GM23248 (cell line): ENCODE data around the gene VIPR2.

Source experiments
- EZH2 ChIP-seq: fragments of 200-600 bp; sonication (generic); IDR thresholded peaks from 2 replicates; pipeline ENCODE4 v1.6.1; 2018; ENCODE audit warnings: antibody characterized with exemption, mild to moderate bottlenecking; ENCODE audit not compliant: insufficient read depth, poor library complexity, severe bottlenecking
- EZH2phosphoT487 ChIP-seq: fragments of 200-600 bp; sonication (generic); IDR thresholded peaks from 2 replicates; pipeline ENCODE4 v1.6.1; 2018; ENCODE audit warnings: antibody characterized with exemption, moderate library complexity, mild to moderate bottlenecking, low read depth; ENCODE audit not compliant: insufficient read depth

DNA sequence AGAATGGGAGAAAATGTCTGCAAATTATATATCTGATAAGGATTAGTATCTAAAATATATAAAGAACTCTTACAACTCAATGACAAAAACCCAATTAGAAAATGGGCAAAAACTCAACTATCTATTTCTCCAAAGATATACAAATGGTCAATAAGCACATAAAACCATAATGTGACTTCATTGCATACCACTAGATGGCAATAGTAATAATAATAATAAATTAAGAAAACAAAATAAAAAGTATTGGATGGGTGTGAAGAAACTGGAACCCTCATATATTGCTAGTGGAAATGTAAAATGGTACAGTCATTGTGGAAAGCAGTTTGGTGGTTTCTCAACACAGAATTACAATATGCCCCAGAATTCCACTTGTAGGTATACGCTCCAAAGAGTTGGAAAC lies 98.8 kb downstream of the VIPR2 start:
- TF ChIP-seq EZH2phosphoT487, result no peak
- TF ChIP-seq EZH2, result no peak
